NCI-H526 treated with DMSO at 0.1 percent for 48 hours (cell line): ENCODE data around the gene TSPEAR.

ENCODE experiments used
- DNase-seq: peaks from one replicate; lab custom pipeline; 2025; lab: John Stamatoyannopoulos, UW

Gene TSPEAR

DNA sequence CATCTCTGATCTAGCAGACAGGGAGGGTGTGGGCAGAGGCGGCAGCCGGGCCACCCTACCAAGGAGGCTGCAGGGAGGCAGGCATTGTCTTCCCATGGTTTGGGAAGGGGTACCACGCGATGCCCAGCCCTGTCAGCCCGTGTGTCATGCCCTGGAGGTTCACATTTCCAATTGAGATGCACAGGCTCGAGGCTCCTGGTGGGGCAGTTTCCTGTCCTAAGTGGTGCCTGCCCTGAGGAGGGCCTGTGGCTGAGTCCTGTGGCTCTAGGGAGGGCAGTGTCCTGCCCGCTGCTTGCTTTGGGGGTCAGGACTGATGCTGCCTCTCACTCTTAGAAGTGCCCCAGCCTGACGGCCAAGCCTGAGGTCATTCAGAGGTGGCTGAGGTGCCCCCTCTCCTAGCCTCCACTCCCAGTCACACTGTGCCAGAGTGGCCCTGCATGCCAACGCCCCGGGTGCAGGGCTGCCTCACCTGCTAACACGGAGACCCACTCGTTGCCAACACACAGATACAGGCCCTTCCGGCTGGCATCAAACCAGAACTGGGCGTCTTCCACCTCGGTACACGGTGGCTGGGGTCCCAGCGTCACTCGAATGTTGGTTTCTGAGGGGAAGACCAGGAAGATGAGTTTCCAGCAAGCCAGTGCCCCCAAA lies 183.3 kb downstream of the TSPEAR start:
- DNase-seq, result no peak

DNA sequence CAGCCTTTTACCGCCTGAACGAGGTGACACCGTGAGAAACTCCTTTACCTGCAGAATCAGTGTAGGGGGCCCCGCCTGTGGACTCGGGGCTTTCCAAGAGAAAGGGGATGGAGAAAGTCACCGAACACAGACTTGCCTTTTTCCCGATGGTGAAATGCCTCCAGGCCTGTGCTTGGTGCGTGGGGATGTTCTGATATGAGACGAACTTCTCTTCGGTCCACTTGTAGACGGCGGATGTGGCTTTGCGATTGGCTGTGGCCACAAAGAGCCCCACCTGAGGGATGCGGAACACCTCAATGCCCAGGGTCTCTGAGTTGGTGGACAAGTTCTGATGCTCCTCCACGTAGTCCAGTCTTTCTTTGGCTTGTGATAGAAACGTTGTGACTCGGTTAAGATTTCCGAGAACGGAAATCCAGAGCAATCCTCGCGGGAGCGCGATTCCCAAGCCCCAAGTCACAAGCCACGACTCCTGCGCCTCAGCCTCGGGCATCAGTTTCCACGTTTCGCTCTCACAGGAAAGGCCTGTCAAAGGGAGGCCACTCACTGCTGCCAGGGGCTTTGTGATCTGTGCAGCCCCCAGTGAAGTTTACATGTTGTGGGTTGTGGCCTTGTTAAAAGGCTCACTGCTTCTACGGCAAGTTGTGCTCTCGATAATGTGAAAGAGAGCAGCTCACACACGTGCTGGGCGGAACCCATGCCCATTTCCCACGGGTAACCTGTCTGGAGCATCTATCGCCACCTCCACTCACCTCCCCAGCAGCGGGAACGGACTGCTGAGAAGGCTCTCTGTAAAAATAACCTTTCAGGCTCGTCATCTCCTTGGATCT lies 184.0 kb downstream of the TSPEAR start:
- DNase-seq, result no peak

DNA sequence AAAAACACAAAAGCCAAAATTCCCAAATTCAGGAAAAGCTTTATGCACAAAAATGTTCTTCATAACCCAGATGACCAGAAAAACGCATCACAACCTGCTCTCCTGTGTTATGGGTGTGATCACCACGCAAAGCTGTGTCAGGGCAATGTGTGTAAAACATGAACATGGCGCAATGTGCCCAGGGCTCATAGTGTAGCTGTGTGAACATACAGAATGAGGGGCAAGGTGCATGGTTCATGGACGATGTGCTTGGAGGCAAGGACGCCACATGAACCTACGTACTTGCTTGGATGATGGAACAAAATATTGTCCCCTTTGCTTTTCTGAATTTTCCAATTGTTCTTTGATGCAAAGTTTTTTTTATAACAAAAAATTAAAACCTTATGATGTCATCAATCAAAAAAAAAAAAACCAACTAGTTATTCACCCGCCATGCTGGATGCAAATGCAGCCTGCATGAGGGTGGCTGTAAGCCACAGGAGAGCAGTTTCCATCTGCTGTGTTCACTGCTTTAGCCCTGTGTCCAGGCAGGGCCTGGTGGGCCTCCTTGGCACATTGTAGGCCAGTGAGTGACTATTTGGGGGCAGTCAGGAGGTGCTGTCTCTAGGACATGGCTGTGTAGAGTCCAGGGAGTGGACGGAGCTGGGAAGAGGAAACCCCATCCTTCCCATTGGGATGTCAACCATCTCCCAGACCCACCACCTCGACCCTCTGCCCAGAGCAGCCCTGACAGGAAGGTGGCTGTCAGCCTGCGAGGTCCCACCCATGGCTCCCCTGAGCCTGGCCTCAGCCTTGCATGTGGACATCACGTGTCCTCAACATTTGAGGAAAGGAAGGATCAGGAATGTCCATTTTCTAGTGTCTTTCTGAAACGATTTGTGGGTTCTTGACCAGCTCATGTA lies 185.0 kb downstream of the TSPEAR start:
- no peak for DNase-seq

DNA sequence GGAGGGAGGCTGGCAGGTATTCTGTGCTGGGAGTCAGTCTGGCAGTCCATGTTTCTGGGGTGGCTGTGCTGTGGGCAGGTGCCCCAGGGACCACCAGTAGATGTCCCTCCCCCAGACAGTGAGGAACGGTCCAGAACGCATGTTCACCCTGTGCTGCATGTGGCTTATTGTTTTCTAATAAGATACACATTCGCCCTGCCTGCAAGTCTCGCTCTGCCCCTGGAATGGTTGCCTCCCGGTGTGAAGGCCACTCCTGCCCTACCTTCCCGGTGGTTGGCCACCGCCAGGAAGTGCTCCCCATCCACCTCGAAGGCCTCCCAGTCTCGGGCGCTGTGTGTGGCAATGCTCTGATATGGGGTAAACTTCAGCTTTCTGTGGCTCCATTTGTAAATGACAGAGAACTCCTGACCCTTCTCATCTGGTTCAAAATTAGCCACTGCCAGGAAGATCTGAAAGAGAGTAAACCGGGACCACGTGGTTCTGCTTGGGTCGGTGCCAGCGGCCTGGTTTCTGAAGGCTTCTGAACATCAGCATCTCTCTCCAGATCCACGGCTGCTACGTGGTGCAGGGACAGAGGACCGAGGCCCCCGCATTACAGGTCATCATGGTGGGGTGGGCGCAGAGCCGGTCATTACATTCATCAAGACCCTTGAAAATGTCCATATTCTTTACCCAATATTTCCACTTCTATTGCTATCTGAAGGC lies 185.8 kb downstream of the TSPEAR start:
- DNase-seq, result no peak

DNA sequence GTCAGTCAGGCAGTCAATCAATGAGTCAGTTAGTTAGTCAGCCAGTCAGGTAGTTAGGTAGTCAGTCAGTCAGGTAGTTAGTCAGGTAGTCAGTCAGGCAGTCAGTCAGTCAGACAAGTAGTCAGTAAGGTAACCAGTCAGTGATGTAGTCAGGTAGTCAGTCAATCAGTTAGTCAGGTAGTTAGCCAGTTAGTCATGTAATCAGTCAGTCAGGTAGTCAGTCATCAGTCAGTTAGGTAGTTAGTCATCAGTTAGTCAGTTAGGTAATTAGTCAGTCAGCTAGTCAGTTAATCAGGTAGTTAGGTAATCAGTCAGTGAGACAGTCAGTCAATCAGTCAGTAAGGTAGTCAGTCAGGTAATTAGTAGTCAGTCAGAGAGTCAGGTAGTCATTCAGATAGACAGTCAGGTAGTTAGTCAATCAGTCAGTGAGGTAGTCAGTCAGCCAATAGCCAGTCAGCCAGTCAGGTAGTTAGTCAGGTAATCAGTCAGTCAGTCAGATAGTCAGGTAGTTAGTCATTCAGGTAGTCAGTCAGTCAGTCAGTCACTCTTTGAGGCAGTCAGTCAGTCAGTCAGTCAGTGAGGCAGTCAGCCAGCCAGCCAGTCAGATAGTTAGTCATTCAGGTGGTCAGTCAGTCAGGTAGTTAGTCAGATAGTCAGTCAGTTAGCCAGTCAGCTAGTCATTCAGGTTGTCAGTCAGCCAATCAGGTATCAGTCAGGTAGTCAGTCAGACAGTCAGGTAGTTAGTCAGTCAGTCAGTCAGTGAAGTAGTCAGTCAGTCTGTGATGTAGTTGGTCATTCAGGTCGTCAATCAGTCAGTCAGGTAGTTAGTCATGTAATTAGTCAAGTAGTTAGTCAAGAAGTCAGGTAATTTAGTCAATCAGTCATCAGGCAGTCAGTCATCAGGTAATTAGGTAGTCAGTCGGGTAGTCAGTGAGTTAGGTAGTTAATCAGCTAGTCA lies 186.7 kb downstream of the TSPEAR start:
- DNase-seq, result no peak

DNA sequence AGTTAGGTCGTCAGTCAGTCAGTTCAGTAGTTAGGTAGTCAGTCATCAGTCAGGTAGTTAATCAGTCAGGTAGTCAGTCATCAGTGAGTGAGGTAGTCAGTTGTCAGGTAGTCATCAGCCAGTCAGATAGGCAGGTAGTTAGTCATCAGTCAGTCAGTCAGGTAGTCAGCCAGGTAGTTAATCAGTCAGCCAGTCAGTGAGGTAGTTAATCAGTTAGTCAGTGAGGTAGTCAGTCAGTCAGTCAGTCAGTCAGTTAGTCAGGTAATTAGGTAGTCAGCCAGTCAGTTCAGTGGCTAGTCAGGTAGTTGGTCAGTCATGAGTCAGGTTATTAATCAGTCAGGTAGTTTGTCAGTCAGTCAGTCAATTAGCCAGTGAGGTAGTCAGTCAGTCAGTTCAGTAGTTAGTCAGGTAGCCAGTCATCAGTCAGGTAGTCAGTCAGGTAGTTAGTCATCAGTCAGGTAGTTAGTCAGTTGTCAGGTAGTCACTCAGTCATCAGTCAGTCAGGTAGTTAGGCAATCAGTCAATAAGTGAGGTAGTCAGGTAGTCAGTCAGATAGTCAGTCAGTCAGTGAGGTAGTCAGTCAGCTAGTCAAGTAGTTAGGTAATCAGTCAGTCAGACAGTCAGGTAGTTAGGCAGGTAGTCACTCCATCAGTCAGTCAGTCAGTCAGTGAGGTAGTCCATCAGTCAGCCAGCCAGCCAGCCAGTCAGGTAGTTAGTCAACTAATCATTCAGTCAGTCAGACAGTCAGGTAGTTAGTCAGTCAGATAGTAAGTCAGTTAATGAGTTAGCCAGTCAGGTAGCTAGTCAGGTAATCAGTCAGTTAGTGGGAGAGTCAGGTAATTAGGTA lies 187.6 kb downstream of the TSPEAR start:
- no peak for DNase-seq

DNA sequence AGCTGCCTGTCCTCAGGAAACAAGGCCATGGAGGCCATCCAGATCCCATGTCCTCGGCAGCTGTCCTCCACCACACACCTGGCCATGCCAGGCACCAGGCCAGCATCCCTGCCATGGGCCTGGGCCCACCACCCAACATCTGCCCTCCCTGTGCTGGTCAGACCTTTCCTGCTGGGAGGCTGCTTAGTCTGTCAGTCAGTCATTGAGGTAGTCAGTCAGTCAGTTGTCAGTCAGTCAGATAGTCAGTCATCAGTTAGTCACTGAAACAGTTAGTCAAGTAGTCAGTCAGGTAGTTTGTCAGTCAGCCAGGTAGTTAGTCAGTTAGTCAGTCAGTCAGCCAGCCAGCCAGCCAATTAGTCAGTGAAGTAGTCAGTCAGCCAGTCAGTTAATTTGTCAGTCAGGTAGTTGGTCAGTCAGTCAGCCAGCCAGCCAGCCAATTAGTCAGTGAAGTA lies 188.6 kb downstream of the TSPEAR start:
- DNase-seq, result no peak

DNA sequence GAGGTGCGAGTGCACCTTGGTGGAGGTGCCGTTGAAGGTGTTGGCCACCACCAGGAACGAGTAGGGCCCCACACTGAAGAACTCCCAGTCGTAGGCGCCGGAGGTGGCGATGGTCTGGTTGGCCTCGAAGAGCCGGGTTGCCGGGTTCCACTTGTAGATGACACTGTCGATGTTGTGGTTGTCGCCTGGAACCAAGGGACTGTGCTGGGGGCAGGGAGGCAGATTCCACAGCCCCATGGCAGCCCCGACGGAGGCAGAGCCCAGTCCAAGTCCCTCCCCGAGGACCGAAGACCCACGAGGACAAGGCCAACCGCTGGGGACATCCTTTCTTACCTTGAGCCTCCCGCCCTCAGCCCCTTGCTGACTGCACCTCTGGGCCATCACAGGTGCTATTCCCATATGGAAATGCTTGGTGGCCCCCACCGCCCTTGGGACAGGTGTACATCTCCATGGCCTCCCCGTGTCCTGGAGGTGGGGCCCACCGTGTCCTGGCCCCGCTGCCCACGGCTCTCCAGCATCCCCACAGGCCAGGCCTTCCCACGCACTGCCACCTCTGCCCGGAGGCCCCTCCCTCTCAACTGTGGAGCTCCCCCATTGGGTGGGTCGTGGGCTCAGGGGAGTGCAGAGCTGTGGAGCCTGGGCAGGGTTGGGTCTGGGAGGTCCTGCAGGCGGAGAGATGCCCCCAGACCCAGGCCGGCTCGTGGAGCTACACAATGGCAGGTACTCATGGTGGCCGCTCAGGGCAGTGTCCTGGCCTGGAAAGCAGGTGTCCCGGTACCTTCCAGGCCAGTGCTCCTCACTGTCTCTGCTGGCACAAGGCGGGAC lies 189.2 kb downstream of the TSPEAR start:
- DNase-seq, result no peak

DNA sequence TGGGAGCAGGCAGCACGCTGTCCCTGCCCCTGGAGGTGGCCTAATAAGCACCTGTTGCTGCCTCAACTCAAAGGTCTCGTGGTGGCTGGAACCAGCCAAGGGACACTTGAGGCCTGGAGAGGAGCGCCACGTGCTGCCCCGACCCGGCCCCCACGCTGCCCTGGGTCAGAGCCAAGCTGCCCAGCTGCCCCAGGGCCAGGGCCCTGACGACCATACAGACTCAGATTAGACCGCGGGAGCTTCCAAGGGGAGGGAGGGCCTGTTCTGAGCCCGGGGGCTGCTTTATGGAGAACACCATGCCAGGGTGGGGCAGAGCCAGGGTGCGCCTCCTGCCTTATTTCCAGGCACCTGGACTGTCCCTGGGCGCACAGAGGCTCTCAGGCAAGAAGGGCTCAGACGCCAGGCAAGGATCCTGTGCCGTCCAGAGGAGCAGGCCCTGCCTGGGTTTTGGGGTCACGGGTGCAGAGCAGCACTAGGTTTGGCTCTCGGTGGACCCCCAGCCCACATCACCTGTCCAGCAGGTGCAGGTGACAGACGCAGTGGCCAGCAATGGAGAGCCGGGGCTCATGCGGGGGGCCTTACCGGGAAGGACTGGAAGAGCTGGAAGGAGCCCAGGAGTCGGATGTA lies 190.0 kb downstream of the TSPEAR start:
- DNase-seq, result no peak

DNA sequence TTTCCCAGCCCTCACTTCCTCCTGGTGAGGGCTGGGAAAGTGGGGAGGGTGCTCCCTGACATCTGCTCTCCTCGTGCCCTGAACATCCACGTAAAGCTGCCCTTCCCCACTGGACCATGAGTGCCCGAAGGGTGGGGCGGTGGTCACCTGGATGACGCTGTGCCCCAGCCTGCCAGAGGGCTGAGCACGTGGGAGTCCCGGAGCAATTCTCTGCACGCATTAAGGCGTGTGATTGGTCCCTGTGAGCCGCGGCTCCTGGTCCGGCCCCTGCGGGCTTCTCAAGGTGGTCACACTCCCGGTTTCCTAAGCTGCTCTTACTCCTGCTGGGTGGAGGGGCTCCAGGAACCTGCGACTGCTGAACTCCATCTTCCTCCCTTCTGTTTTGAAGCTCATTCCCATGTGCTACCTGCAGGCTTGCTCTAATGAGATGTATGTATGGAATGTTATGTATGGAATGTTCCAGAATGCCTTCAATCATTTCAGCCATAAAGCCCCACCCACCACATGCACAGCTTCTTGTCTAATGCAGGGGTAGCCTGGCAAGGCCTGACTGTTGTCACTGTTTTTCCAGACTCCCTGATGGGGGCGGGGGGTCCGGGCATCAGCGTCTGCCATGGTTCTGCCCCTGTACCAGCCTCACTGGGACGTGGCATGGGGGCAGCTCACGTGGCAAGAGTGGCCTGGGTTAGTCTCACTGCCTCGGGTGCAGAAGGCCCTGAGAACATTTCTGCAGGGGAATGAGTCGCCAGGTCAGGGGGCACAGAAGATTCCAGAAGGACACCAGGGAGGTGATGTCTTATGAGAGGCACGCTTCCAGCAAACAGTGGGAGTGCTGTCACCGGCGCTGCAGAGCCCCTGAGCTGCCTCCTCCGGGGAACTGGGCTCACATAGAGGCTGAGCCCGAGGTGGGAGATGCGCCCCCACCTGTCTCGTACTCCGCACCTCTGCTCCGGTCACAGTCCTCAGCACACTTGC lies 190.8 kb downstream of the TSPEAR start:
- DNase-seq, result no peak

DNA sequence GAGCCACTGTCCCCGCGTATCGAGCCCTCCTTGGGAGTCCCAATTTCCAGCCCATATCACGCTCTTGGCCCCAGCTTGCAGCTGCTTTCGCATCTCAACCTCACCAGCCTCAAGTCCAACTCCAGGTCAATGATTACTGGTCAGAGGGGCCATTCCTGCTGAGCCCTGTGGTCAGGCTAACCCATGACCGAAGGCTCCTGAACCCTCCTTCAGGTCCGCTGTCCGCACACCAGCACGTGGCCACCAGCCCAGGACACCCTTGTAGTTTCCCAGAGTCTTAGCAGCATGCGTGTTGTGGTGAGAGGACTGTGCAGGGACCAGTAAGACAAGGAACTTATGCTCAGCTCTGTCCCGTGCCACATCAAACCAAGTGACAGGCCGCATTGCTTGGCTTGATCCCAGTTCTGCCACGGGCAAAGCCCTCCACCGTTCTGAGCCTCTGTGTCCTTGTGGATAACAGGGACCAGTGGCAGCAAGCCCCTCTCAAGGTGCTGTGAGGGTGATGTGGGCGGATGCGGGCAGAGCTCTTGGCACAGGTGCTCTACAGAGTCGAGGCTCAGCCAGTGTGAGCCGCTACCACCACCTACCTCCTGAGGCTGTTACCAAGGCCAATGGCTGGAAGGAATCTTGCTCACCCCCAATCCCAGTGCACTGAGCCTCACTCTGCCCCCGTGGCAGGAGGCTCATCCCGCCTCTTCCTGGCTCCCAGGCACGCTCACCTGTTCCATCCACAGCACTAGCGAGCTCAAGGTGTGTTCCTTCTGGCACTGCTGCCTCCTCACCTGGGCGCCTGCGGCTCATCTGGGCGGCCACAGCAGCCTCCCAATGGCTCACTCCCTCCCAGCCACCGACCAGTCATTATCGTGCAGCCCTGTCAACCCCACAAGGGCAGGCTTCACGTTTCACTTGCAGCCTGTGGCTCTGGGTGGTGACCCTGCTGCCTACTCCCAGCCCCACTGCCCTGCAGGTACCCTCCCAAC lies 191.7 kb downstream of the TSPEAR start:
- DNase-seq, result no peak

DNA sequence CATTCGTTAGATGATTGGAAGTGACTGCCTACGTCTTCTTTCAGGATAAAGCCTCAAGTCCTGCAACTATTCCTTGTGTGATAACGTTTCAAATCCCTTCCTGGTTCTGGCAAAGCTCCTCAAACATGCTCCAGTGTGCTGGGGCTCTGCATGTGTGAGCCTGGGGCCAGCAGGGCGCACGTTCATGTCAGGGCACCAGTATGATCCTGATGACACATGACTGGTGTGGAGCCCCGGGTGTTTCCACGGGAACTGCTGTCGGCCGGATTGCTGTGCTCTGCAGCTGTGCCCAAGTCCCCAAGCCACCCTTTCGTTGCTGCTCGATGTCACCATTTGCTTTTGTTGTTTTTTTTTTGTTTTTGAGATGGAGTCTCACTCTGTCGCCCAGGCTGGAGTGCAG lies 192.7 kb downstream of the TSPEAR start:
- DNase-seq, result no peak

DNA sequence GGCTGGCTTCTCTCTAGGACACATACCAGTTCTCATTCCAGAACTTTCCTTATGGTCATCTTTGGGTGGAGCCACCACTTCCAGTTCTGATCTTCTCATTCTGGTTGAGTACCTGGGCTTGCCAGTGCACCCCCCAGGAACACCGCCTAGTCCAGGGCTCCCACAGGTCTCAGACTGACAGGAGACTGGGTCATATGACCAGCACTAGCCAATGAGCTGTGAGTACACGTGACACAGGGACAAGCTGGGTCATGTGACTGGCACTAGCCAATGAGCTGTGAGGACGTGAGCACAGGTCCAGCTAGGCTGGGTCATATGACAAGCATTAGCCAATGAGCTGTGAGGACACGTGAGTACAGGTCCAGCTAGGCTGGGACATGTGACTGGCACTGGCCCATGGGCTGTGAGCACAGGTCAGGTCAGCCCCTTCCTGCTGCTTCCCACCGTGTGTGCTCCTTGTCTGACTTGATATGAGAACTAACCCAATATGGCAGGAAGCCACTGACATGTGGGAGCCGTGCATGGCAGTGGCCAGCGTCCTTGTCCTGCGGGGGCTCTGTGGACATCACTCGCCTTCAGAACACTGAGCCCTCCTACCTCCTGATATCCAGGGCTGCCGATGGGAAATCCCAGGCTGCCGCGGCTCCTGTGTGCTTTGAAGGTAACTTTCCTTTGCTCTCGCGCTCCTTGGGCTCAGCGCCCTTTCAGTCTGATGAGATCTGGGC lies 194.0 kb downstream of the TSPEAR start:
- DNase-seq, result peak; percentile 95

DNA sequence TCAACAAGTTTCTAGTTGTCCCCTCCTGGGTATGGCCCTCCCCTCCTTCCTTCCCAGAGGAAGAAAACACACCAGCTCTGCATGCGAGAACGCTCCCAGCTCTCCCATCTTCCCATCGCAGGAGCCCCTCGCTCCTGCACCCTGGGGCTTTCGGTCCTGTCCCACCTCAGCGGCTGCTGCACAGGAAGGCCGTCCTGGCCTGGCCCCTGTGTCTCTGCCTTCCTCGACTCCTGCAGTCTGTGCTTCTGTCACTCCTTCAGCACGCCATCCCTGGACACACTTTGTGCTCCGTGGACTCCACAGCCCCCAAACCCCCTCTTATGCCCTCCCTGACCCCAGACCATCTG lies 194.6 kb downstream of the TSPEAR start:
- no peak for DNase-seq

DNA sequence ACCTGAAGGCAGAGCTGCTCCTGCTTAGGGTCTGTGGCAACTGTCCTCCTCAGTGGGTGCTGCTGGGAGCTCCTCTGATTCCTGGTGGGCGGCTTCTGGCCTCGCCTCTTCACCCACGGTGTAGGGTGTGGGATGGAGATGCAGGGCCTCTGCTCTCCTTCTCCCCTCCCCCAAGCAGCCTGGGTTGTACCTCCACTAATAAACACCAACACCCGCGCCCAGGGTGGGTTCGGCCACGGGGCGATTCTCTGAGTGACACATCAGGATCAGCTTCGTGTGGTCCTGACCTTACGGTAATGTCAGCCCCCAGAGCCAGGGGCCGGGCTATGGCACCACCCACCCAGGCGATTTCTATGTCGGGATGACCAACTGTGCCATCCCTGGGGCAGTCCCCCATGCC lies 195.0 kb downstream of the TSPEAR start:
- DNase-seq, result no peak
